Measurements from ENCODE around the gene ABO.
"Not testable (repeated sequence)": the region's sequence is repeated elsewhere in the genome, so short reads cannot be mapped to it uniquely, and the experiment has no call there.

The ABO gene

DNA sequence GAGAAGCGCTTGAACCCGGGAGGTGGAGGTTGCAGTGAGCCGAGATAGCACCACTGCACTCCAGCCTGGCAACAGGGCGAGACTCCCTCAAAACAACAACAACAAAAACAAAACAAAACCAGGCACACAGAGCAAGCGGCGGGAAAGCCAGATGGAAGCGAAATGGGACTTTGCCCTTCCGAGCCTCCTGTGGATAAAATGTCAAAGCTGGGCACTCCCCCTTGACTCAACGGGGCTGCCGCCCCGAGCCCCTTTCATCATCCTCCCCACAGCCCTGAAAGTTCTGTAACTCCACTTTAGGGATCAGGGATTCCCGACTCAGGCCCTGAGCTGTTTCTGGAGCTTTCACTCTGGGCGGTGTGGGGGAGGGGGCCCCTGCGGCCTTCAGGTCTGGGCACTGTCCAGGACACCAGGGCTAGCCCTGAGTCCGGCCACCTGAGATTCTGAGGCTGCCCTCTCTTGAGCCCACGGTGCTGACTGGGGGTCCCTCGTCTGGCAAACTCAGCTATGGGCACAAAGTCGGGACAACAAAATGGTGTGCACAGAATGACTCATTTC, 35.4 kb downstream of the ABO start:
- no peak for DNase-seq

DNA sequence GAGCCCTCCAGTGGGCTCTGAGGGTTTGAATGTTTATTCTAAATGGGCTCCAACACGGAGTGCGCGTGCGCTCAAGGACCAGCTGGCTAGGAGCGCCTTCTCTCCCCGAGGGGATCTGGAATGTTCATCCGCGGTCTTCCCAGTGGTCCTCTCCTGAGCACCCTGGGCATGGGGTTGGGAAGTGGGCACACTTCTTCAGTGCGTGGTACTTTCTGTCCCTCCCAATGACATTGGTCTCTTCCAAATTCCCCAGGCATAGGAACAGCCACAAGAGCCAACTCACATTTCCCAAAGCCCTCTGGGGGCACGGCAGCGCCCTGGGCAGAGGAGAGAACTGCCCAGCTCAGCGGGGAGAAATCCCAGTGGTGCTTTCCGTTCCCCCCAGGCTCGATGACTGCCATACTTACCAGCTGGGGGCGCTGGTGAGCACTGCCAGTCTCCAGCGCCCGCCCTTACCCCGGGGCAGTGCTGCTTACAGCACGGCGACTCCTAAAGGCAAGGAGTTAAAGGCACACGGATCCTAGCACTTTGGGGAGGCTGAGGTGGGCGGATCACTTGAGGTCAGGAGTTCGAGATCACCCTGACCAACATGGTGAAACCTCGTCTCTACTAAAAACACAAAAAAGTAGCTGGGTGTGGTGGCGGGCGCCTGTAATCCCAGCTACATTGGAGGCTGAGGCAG, 36.0 kb downstream of the ABO start:
- peak; percentile 62 for DNase-seq

DNA sequence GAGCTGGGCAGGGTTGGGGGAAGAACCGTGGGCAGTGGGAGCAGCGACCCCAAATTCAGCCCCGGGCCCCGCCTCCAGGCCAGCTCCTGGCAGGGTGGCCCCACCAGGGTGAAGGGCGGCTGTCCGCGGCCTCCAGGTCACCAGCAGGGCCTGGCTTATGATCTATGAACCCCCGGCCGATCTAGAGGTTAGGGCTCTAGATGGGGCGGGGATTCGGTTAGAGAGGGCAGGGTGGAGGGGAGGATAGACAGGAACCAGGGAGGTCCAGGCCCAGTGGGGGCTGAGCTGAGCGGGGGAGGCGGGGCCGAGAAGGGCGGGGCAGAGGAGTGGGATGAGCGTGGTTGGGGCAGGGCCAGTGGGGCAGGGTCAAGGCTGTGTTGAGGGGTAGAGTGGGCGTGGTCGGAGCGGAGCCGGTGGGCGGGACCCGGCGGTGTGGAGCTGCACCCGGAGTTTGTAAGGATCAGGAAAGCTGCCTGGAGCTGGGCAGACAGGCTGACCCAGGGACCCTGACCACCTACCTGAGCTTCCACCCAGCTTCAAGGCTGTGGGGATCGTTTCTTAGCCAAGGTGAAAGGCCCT, 36.6 kb downstream of the ABO start:
- peak; percentile 38 for DNase-seq

DNA sequence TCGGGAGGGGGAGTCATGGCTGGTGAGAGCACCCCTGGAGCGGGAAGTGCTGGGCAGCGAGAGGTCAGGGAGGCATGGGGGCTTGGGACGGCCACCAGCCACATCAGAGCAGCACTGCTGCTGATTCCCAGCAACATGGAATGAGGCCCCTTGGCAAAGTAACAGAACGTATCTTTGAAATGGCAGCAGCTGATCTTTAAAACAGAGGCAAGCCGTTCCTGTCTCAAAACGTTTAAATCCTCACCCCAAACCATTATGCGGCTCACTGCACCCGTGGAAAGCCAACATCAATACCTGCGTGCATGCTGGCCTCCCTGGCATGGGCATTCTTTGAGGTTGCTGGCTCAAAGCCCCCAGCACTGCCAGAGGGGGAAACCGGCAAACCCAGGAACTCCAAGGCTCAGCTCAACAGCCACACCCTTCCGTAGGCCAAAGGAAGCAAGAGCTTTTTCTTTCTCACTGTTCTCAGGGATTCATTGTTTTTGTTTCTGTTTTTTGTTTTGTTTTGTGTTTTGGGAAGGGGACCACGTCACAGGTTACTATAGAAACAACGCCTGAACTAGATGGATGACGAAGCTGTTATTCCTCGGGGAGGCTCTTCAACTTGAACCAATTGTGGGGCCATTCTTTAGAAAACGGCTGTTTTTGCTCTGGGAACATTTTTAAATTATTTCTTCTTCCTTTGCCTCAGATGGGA, 37.8 kb downstream of the ABO start:
- no peak for DNase-seq

DNA sequence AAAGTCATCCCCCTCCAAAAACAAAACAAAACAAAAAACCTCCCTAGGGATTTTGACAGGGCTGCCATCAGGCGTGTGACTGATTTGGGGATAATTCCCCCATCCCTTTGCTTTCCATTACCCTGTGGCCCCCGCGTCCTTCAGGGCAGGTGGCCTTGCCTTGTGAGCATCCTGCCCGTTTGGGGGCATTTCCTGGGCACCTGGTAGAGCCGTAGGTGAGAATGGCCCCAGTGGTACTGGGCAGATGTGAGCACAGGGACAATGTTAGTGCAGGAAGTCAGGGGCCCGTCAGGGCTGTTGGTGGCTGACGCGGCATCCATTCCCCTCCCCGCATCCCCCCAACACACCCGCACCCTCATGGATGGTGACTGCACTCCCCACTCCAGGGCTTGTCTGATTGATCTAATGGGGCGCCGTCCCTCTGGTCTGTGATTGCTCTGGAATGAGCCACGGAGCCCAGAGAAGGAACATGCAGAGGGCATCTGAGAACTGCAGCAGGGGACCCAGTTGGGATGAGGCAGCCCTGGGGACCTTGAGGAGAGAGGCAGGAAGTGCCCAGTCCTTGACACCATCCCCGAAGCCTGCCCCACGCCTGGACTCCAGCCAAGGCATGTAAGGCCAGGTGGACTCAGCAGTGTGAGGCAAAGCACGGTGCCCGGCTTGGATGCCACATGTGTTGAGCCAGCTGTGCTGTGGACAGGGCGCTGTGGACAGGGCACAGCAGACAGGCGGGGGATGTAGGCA, 38.5 kb downstream of the ABO start:
- DNase-seq, result not testable (repeated sequence)

DNA sequence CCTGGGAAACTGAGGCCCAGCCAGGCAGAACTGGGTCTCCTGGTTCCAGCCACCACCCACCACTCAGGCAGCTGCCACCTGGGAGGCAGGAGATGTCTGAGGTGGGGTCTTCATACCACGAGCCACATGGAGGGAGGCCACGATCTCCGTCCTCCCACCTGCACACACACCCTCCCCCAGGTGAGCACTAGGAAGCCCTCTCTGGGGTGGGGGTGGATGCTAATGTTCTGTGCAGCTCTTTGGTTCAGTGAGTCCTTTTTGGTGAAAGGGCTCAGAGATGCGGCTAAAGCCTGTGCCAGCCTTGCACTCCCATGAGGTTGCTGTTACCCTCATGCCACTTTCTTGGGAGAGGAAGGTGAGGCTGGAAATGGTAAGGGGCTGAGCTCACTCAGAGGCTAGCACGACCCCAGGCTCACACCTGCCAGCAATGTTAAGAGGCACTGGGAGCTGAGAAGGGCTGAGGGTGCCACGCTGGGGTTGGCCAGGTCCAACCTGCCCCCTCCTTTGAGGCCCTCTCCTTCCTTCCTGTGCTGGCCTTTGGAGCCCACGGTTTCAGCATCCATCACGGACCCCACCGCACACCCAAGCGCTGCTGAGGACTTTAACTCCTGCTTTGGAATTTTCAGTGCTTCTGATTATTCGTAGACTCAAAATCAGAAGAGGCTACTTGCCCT, 39.3 kb downstream of the ABO start:
- DNase-seq, result no peak

DNA sequence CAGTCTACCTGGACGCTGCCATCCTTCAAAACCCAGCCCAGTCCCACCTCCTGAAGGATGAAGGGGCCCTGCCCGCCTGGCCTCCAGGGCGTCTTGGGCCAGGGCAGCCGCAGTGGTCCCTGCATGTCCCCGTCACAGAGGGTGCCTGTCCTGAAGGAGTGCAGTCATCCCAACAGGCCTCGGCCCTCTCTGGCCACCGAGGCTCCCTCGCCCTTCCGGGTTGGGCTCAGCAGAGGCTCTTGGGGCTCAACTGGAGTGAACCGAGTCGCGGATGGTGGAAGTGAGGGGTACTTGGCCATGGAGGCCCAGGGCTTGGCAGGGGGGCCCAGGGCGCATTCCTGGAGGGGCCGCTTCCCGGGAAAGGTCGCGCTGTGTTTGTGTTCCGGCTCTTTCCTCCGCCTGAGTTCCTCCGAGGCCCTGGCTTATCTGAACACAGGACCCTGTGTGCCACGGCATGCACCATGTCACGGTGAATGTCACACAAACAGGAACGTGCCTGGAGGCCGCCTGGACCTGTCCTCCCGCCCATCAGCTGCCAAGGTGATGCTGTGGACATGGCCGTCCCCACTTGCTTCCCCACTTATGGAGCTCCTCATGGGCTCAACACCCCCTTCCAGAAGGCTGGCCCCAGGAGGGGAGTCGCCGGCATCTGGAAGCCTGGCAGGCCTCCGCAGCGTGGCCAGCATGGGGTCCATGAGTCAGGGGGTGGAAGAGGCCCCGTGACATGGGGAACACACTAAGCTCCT, 40.3 kb downstream of the ABO start:
- no peak for DNase-seq

DNA sequence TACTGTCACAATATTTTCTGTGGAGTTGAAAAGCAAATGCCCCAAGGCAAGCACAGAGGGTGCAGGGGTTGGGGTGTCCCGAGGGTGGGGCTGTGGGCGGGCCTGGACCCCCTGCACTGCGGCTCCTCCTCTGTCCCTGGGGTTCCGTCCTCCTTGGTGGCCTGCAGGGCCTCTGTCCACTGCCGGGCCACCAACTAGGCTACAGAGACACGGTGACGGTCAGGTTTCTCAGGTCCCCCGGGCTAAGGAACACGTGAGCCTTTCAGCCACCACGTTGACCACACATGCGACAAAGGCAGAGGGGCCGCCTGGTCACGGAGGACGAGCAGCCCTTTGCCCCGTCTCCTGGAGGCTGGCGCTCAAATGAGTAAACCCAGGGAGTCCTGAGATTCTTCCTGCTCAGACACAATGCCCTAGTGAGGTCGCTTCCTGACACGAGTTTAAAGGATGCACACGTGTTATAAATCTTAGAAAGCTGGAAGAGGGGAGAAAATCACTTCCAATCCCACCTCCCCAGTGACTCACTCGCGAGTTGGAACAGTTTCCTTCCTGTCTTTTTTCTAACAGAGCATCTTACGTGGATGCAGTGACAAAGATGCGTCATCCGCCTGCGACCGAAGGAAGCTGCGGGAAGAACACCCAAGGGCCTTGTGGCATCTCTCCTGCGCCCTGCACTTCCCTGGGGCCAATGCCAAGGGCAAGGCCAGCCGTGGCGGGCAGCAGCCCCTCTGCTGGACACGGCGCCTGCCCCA, 41.1 kb downstream of the ABO start:
- no peak for DNase-seq

DNA sequence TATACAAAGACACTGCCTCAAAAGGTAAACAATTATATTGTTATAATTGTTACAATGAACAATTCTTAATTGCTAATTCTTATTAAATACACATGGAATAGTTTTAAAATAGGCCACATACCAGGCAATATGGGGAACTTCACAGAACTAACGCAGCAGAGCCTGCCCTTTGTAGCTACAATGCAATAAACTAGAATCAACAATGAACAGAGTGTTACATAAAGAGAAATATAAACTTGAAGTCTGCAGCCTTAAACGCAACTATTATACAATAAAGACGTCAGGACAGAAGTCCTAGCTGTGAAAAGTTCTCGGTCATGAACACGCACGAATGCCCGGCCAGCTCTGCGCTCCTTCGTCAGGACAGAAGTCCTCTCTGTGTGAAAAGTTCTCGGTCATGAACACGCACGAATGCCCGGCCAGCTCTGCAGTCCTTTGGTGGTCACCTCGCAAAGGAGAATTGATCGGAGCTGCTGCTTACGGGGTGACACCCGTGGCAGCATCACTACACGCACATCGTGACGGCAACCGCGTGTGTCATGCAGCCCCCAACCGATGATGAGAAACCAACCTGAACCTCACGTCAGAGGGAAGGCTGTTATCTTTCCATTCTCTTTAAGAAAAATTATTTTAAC, 43.0 kb downstream of the ABO start:
- DNase-seq, result not testable (repeated sequence)

DNA sequence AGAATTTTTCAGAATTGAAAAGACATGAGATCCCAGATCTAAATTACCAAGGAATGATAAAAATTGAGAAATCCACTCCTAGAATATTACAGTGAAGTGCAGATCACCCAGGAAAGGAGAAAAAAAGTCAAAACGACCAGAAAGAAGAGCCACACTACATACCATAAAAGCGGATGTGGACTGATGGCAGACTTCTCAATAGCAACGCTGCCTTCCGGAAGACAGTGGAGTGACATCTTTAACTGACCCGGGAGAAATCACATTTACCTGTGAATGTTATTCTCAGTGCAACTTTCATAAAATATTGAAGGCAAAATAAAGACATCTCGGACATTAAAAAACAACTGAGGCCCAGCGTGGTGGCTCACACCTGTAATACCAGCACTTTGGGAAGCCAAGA, 44.5 kb downstream of the ABO start:
- DNase-seq, result not testable (repeated sequence)

DNA sequence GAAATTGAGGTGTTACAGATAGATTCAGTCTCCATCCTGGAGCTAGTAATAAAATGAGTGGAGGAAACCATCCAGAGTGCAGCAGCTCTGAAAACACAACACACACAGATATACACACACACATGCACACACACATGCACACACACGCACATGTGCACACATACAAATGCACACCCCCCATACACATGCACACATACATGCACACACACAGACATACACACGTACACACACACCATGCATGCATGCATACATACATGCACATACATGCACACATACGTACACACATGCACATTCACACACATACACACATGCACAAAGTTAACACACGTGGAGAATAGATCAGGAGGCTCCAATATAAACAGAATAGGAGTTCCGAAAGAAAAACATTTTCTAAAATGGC, 44.9 kb downstream of the ABO start:
- DNase-seq, result no peak

DNA sequence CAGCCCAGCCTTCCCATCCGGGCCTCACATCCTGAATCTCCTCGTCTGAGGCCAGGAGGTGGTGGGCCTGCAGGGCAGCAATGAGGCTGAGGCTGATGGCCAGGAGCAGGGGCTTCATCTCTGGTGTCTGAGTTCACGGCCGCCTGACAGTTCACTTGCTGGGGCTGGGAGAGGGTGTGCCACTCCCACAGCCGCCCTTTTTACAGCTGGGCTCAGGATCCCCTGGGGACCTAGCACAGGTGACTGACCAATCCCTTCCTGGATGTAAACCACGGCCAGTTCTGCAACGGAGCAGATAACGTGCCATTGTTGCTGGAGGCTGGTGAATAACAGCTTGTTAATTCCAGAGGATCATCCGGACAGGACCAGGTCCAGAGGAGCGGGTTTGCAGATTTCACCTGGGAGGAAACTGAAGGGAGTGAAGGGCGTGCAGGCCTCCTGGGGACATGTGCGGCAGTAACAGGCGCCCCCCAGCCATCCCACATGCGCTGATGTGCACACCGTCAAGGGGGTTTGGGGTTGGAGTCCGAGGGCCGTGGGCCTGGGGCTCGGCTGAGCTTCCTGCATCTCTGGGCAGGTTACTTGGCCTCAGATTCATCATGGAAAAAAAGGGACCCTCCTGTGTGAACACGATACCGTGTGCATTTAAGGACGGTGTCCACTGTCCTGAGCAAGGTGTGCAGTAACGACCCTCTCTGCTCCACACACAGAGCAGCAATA, 46.4 kb downstream of the ABO start:
- DNase-seq, result not testable (repeated sequence)

DNA sequence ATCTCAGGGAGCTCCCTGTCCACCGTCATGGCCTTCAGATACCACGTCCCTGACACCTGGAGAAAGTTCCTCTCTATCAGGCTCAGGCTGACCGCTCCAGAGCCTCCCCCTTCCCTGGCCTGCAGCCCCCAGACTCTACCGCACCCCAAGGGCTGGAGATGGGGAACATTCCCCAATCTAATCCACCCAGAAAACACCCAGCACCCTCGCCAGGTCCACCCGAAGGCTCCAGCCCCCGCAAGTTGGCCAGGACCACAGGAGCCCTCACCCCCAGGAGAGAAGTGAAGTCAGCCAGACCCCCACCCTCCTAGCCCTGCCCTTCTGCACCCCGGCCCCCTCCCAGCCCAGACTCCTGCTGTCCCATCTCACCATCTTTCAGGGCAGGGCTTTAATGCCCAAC, 47.0 kb downstream of the ABO start:
- DNase-seq, result not testable (repeated sequence)

DNA sequence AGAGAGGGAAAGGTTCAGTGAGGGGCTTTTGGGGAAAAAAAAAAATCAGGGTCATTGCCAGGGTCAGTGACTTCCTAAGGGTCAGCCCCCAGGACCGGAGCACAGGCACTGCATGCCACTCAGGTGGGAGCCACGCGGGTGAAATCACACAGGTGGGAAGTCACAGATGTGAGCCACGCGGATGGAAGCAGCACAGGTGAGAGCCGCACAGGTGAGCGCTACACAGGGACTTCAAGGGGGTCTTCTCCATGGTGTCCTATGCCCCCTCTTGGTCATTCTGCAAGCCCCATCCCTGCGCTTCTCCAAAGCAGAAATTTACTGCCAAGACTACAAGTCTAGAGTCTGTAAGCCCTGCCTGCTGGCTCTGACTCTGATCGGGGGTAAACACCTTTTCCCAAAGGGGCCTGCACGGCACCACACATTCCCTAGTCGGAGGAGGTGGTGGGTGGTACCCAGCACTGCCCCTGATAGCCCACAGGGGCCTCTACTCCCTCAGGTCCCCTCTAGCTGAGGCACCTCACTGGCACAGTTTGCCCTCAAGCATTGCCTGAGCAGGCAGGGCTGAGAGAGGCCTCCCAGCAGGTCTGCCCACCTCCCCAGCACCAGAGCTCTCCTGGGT, 47.6 kb downstream of the ABO start:
- DNase-seq, result no peak

DNA sequence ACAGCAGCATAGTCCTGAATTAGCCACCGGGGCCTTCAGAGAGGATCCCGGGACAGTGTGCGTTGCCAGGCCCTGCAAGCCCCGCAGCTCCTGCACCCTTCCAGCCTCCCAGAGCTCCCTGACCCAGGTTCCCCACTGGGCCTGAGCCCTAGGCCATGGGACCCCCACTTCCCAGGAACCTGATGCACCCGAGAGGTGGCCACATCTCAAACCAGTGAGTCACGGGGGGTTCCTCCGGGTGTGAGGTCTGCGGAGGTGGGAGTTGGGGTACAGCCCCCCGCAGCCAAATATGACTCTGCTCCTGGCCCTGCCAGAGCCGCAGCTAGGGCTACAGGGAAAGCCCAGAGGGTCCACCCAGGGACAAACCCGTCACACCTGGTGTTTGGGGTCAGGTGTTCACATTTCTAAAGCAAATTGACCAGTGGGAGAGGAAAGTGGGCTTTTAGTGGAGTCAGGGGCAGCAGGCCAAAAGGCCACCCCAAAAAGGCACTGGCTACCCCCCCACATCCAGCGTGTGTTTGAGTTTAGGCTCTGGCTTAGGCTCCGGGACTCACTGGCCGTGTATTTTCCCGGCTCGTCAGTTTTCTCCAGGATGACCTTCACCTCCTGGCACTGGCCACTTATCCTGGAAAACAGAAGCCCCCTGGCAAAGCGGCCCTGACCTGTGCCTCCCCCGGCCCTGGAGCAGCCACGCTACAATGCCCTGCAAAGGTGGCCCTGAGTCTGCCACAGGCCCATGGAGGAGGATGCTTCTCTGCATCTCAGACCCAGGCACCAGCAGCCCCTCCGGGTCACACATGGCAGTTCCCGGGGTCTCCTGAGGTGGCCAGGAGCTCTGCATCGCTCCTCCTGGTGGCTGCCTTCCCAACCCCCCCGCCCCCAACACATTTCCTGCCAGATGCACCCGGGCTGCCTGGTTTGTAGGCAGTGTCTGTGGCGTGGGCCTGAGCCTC, 48.5 kb downstream of the ABO start:
- DNase-seq, result no peak

DNA sequence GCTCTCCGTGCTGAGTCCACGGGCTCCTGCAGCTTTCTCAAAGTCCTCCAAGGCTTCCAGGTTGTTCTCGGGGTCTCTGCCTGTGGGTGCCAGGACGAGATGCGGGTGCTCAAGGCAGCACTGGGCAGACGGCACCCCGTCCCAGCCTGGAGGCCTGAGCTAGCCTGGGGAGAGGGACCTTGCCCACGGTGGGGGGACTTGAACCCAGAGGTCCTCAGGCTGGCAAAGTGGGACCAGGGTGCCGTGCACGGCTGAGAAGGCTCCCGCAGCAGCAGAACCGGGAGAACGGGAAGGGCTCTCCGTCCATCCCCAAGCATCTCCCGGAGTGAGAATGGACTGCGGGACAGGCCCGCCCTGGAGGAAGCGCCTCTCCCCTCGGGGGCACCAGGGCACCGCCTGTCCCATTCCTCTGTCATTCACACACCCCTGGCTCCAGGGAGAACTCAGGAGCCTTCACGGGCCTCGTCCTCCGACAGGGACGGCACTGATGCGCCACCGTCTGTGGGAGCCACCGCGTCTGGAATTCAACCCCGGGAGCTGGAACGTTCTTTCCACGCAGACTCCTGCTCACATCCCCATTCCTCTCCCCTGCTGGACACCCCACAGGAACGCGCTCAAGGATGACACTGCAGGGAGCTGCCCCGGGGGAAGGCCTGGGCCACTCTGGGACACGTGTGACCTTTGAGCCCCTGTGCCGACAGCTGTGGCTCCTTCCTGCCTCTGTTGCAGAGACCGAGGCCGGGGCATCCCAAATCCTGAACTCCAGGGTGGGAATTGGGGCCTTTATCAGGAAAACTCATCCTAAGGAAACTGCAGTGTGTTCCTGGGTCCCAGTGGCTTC, 49.6 kb downstream of the ABO start:
- DNase-seq, result no peak

DNA sequence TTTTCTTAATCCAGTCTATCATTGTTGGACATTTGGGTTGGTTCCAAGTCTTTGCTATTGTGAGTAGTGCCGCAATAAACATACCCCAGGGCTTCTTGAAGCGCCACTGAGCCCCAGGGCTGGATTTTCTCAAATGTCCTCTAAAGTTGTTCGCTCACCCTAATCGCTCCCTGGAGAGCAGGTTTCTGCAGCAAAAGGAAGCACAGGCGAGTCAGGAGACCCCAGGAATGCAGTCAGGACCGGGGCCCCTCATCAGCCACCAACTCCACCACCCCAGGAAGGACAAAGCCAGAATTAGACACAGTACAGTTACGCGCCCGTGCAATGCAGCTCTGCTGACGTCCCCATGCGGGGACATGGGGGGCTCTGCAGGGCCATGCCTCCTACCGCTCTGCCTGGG, 50.2 kb downstream of the ABO start:
- no peak for DNase-seq
